ENCODE measurements around the gene SLC11A1. TPM values are rescaled to one million over a fixed set of nuclear protein-coding genes. Genes with fewer than 3 reads are reported as not detected.

The SLC11A1 gene
- polyA plus RNA-seq, 1 donor (not counting 4 experiments of a cell fraction or from before 2014, with no cell fraction given): 0.46 TPM

DNA sequence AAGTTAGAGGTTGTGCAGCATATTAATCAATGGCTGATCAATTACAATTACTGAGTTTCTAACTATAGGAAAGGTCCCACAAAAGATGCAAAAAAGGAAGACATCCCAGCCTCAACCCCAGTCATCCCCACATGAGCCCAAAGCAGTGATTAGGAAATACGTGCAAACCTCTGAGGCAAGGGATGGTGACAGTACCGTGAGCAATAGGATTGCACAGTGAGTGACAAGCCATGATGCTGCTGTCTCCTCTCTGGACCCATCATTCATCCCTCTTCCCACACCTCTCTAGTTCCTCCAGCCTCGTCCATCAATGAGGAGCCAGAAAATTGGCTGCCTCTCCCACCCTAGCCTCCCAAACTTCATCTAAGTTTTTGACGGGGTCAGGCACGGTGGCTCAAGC lies 4.0 kb upstream of the SLC11A1 start:
- peaks cover 16% of the 10 kb centered on the region for H3K27me3 ChIP-seq (ENCODE audit: control insufficient read depth, extremely low read depth, insufficient read depth, low read length)
- dilution Hi-C loops (cut with MboI; ENCODE audit: extremely low pct_ligation_motif_present, low sequenced_read_pairs): no loop called here
- no peak overlapping the region for H3K27ac ChIP-seq (ENCODE audit: control insufficient read depth, insufficient read depth, low read length)
- peaks cover 11% of the 10 kb centered on the region for H3K4me1 ChIP-seq (ENCODE audit: control insufficient read depth, extremely low read depth, insufficient read depth, low read length)
- no peak overlapping the region for H3K9ac ChIP-seq (ENCODE audit: control insufficient read depth, extremely low read depth, insufficient read depth, low read length)
- H3K9me1 ChIP-seq (ENCODE audit: control insufficient read depth, extremely low read depth, insufficient read depth, low read length): no peaks in the 10 kb centered on the region
- H3K79me2 ChIP-seq (ENCODE audit: control insufficient read depth, insufficient read depth, low read length): no peaks in the 10 kb centered on the region
- H3K4me3 ChIP-seq (ENCODE audit: control insufficient read depth in 2 of 3, extremely low read depth in 1 of 3, insufficient read depth in 2 of 3, low read depth in 1 of 3, low read length in 3 of 3): no peak overlapping the region
- DNase-seq (ENCODE audit: low read depth, low spot score) (no peak), FAIRE-seq (no peak)
- no peaks in the 10 kb centered on the region for H4K20me1 ChIP-seq (ENCODE audit: control insufficient read depth, extremely low read depth, insufficient read depth, low read length)
- H2AFZ ChIP-seq (ENCODE audit: control insufficient read depth, low read length): no peak overlapping the region
- TF ChIP-seq, protein P1, sequence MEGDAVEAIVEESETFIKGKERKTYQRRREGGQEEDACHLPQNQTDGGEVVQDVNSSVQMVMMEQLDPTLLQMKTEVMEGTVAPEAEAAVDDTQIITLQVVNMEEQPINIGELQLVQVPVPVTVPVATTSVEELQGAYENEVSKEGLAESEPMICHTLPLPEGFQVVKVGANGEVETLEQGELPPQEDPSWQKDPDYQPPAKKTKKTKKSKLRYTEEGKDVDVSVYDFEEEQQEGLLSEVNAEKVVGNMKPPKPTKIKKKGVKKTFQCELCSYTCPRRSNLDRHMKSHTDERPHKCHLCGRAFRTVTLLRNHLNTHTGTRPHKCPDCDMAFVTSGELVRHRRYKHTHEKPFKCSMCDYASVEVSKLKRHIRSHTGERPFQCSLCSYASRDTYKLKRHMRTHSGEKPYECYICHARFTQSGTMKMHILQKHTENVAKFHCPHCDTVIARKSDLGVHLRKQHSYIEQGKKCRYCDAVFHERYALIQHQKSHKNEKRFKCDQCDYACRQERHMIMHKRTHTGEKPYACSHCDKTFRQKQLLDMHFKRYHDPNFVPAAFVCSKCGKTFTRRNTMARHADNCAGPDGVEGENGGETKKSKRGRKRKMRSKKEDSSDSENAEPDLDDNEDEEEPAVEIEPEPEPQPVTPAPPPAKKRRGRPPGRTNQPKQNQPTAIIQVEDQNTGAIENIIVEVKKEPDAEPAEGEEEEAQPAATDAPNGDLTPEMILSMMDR (optimal IDR thresholded peaks at IDR 0.05 in 1 of 3, IDR thresholded peaks at IDR 0.05 in 1 of 3, conservative IDR thresholded peaks at IDR 0.05 in 1 of 3; ENCODE audit: extremely low read depth in 1 of 3, insufficient read depth in 2 of 3, low read length in 3 of 3): no peak
- no peak for TF ChIP-seq EZH2 (IDR thresholded peaks at IDR 0.05; ENCODE audit: low read length)
- H3K9me3 ChIP-seq (ENCODE audit: control insufficient read depth, low read depth, low read length): no peaks in the 10 kb centered on the region
- H3K36me3 ChIP-seq (ENCODE audit: control insufficient read depth in 2 of 2, extremely low read depth in 1 of 2, insufficient read depth in 2 of 2, low read length in 2 of 2): no peaks in the 10 kb centered on the region
- H3K4me2 ChIP-seq (ENCODE audit: control insufficient read depth, extremely low read depth, insufficient read depth, low read depth, low read length): no peak overlapping the region

DNA sequence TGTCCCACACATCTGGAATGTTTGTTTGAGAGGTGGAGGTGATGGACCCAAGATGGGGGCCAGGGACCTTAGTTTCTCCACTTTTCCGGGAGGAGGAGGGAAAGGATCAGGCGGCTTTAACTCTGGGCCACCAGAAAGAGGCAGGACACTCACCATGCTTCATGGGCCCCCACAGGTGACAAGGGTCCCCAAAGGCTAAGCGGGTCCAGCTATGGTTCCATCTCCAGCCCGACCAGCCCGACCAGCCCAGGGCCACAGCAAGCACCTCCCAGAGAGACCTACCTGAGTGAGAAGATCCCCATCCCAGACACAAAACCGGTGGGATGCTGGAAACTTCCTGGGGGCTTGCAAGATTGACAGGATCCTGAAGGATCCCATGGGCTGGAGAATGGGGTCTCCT lies 712 bp downstream of the SLC11A1 start:
- no peak for FAIRE-seq
- H3K27me3 ChIP-seq (ENCODE audit: control insufficient read depth, extremely low read depth, insufficient read depth, low read length): peaks cover 16% of the 10 kb centered on the region
- H3K4me3 ChIP-seq (ENCODE audit: control insufficient read depth in 2 of 3, extremely low read depth in 1 of 3, insufficient read depth in 2 of 3, low read depth in 1 of 3, low read length in 3 of 3): no peak overlapping the region
- no peaks in the 10 kb centered on the region for H4K20me1 ChIP-seq (ENCODE audit: control insufficient read depth, extremely low read depth, insufficient read depth, low read length)
- no peaks in the 10 kb centered on the region for H3K79me2 ChIP-seq (ENCODE audit: control insufficient read depth, insufficient read depth, low read length)
- dilution Hi-C loops (cut with MboI; ENCODE audit: extremely low pct_ligation_motif_present, low sequenced_read_pairs): no loop called here
- no peaks in the 10 kb centered on the region for H3K36me3 ChIP-seq (ENCODE audit: control insufficient read depth in 2 of 2, extremely low read depth in 1 of 2, insufficient read depth in 2 of 2, low read length in 2 of 2)
- H3K27ac ChIP-seq (ENCODE audit: control insufficient read depth, insufficient read depth, low read length): no peak overlapping the region
- no peak overlapping the region for H3K9ac ChIP-seq (ENCODE audit: control insufficient read depth, extremely low read depth, insufficient read depth, low read length)
- H3K4me1 ChIP-seq (ENCODE audit: control insufficient read depth, extremely low read depth, insufficient read depth, low read length): peaks cover 23% of the 10 kb centered on the region
- no peak overlapping the region for H2AFZ ChIP-seq (ENCODE audit: control insufficient read depth, low read length)
- H3K4me2 ChIP-seq (ENCODE audit: control insufficient read depth, extremely low read depth, insufficient read depth, low read depth, low read length): no peak overlapping the region
- H3K9me3 ChIP-seq (ENCODE audit: control insufficient read depth, low read depth, low read length): no peaks in the 10 kb centered on the region
- no peak for TF ChIP-seq EZH2 (IDR thresholded peaks at IDR 0.05; ENCODE audit: low read length)
- TF ChIP-seq, protein P1 (optimal IDR thresholded peaks at IDR 0.05 in 1 of 3, IDR thresholded peaks at IDR 0.05 in 1 of 3, conservative IDR thresholded peaks at IDR 0.05 in 1 of 3; ENCODE audit: extremely low read depth in 1 of 3, insufficient read depth in 2 of 3, low read length in 3 of 3): no peak
- DNase-seq (ENCODE audit: low read depth, low spot score): no peak
- H3K9me1 ChIP-seq (ENCODE audit: control insufficient read depth, extremely low read depth, insufficient read depth, low read length): no peaks in the 10 kb centered on the region

Measured in keratinocyte (primary cell).